ENCODE data around the gene BAIAP2L2. TPM values are rescaled to one million over a fixed set of nuclear protein-coding genes. Genes with fewer than 3 reads are reported as not detected.

Gene BAIAP2L2
- total RNA-seq, 1 experiment from 2014 or later, result 2.3 TPM

DNA sequence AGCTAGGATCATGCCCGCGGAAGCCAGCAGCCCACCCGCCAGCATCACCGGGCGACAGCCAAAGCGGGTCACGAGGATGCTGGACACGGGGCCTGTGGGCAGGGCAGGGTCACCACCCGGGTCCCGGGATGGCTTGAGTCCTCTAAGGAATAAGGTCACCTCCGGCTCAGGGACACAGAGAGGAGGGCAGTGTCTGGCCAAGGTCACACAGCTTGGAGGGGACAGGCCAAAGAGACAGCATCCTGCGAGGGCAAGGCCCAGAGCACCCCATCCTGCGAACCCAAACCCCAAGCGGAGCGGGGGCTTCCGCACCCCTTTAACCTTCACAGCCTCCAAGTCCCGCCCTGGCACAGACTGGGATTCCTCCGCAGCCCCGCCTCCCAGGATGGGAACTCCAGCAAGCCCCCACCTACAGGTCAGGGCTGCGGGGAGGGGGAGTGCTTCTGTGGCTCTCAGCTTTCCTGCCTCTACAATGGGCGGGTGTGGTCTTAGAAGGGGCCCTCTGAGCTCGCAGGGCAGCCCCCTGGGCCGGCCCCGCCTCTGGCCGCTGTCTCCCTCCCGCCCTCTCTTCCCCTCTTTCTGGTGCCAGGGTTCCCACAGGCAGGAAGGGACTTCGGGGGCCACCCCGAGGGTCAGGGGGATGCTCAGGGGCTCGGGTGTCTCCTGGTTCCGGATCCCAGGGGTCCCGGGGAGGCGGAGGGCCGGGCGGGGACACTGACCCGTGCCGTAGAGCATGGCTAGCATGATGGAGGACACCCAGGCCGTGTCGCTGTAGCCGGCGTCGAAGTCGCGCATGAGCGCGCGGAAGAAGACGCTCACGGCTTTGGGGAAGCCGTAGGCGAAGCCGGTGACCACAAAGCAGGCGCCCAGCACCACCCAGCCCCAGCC, 28.3 kb downstream of the BAIAP2L2 start:
- Histone ChIP-seq H3K4me1 (ENCODE audit: insufficient read depth, low read length) (no peaks in the 10 kb centered on the region; the same call in 1 of the 2 replicates), H2AFZ (ENCODE audit: low read length) (no peak overlapping the region), H2BK20ac (ENCODE audit: low read depth, low read length, poor library complexity, severe bottlenecking) (no peak overlapping the region), H2BK12ac (ENCODE audit: insufficient read length, low read depth, low read length) (no peak overlapping the region), H4K5ac (ENCODE audit: insufficient read length, low read depth, low read length) (no peak overlapping the region), H2BK5ac (ENCODE audit: insufficient read length, low read length) (no peak overlapping the region), H3K9me3 (ENCODE audit: control insufficient read depth, low read depth, low read length) (no peaks in the 10 kb centered on the region), H2AK5ac (ENCODE audit: insufficient read length, low read length) (no peak overlapping the region), H2BK120ac (ENCODE audit: low read depth, low read length, poor library complexity, severe bottlenecking) (no peak overlapping the region), H3K79me1 (ENCODE audit: insufficient read depth, low read depth, low read length, poor library complexity, severe bottlenecking) (no peaks in the 10 kb centered on the region), H4K8ac (replicated peaks; ENCODE audit: insufficient read length, low read depth, low read length) (no peak overlapping the region), H3K4ac (ENCODE audit: low read depth, low read length) (no peak overlapping the region), H3K27ac (ENCODE audit: insufficient read length, low read depth, low read length) (no peak overlapping the region), H2BK15ac (ENCODE audit: low read depth, low read length) (no peak overlapping the region), H3K23me2 (ENCODE audit: insufficient read length, low read depth, low read length, poor library complexity, severe bottlenecking) (no peaks in the 10 kb centered on the region), H3K14ac (ENCODE audit: insufficient read depth, low read length) (no peak overlapping the region), H3K56ac (ENCODE audit: insufficient read length, low read depth, low read length) (no peak overlapping the region), H3K23ac (ENCODE audit: insufficient read length, low read depth, low read length) (no peak overlapping the region), H3K18ac (ENCODE audit: insufficient read length, low read depth, low read length) (no peak overlapping the region), H3T11ph (ENCODE audit: low read length) (no peak overlapping the region), H3K79me2 (ENCODE audit: insufficient read depth, low read length) (no peaks in the 10 kb centered on the region), H3K27me3 (ENCODE audit: insufficient read depth, low read length) (peaks cover 5% of the 10 kb centered on the region; the same call in 1 of the 2 replicates), H4K20me1 (ENCODE audit: control insufficient read depth, insufficient read depth, insufficient read length) (no peaks in the 10 kb centered on the region), H3K4me2 (ENCODE audit: insufficient read depth, insufficient read length, low read length) (no peak overlapping the region), H3K9ac (ENCODE audit: extremely low read depth, insufficient read length, low read length) (no peak overlapping the region), H4K91ac (ENCODE audit: insufficient read length, low read depth, low read length) (no peak overlapping the region)
- Mint-ChIP-seq H3K27ac (no peak overlapping the region), H3K4me1 (peaks cover 13 to 29% of the 10 kb centered on the region in 2 experiments), H3K9me3 (no peaks in the 10 kb centered on the region), H3K36me3 (ENCODE audit: insufficient read depth in 1 of 3, low read depth in 3 of 3) (peaks cover 0 to 5% (median 3%) of the 10 kb centered on the region in 3 experiments; a peak in 2 of 7 replicates), H3K27me3 (ENCODE audit: low read depth) (peaks cover 23% of the 10 kb centered on the region), H3K4me3 (peak overlapping the region in 1 of 2 experiments; percentile 12; a peak in 1 of 5 replicates)
- WGBS (ENCODE audit: extremely low coverage, insufficient read length, low lambda C conversion rate), result no CpG with 5 or more reads among the region's 52 CpGs
- DNase-seq, result no peak
- TF ChIP-seq, protein P1, sequence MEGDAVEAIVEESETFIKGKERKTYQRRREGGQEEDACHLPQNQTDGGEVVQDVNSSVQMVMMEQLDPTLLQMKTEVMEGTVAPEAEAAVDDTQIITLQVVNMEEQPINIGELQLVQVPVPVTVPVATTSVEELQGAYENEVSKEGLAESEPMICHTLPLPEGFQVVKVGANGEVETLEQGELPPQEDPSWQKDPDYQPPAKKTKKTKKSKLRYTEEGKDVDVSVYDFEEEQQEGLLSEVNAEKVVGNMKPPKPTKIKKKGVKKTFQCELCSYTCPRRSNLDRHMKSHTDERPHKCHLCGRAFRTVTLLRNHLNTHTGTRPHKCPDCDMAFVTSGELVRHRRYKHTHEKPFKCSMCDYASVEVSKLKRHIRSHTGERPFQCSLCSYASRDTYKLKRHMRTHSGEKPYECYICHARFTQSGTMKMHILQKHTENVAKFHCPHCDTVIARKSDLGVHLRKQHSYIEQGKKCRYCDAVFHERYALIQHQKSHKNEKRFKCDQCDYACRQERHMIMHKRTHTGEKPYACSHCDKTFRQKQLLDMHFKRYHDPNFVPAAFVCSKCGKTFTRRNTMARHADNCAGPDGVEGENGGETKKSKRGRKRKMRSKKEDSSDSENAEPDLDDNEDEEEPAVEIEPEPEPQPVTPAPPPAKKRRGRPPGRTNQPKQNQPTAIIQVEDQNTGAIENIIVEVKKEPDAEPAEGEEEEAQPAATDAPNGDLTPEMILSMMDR (conservative IDR thresholded peaks at IDR 0.05), result no peak

Measured in H9 (cell line).